HCT116 (cell line): ENCODE measurements around the gene GPR89B. TPM values are rescaled to one million over a fixed set of nuclear protein-coding genes. Genes with fewer than 3 reads are reported as not detected.

Source experiments
- ATAC-seq: fragments of 200-7000 bp; cut with Tn5 transposase; 2 replicates; pipeline ENCODE4 v1.9.1; 2020; ENCODE audit warnings: mild to moderate bottlenecking, moderate library complexity
- BruUV-seq: library from RNA; stranded (reverse); fragments of 400-500 nt; replicated peaks from 2 replicates; lab custom pipeline; 2021; lab: Mats Ljungman, UMichigan
- CTCF ChIA-PET: fragments of 300-600 bp; sonication (Branson Sonifier 250); formaldehyde crosslinking; loops from one replicate; lab custom pipeline; 2021; ENCODE audit warnings: antibody characterized with exemption; lab: Charles Lee
- POLR2A ChIA-PET: fragments of 300-600, 350-600 bp; sonication (Branson Sonifier 250); formaldehyde crosslinking; loops from one replicate; lab custom pipeline; 2021; ENCODE audit warnings: antibody characterized with exemption; lab: Charles Lee
- RAD21 ChIA-PET, 2 experiments: fragments of 300-600 bp; sonication (Branson Sonifier 250); formaldehyde crosslinking; loops; one replicate each; lab custom pipeline; 2023; ENCODE audit warnings: low total read pairs in 2 of 2; ENCODE audit not compliant: uncharacterized antibody in 2 of 2, unreplicated experiment in 2 of 2, low non-redundant PET in 1 of 2; lab: Charles Lee
- DNase-seq: peaks from one replicate; pipeline ENCODE4 v3.0.0-alpha.2; 2010; ENCODE audit warnings: low read depth, low spot score
- H2AFZ ChIP-seq: fragments of 200-600 bp; shearing (Covaris generic), sonication (generic); 2 replicates; pipeline ENCODE4 v1.6.1; 2017; ENCODE audit warnings: low read depth, mixed run types, mixed read lengths, antibody characterized with exemption, low read length; ENCODE audit not compliant: poor library complexity, severe bottlenecking
- H3K27ac ChIP-seq: 2 replicates; pipeline ENCODE4 v1.5.1; 2012; ENCODE audit warnings: low read depth, low read length
- H3K27me3 ChIP-seq: fragments of 200-600 bp; sonication (generic); 2 replicates; pipeline ENCODE4 v1.6.1; 2016; ENCODE audit warnings: mixed run types, low read length, mixed read lengths; ENCODE audit not compliant: insufficient read depth
- H3K36me3 ChIP-seq, 2 experiments: fragments of 200-500 bp in 1 of 2; fragments of 200-600 bp in 1 of 2; sonication (Bioruptor generic) in 1 of 2; sonication (generic) in 1 of 2; 2 replicates each; pipeline versions ENCODE4 v1.5.1 to v1.6.1; 2014 to 2016; ENCODE audit warnings: low read length in 2 of 2, inconsistent platforms in 1 of 2, mixed read lengths in 1 of 2, mixed run types in 1 of 2; ENCODE audit not compliant: insufficient read depth in 2 of 2, control insufficient read depth in 1 of 2
- H3K4me1 ChIP-seq, 2 experiments: fragments of 200-600 bp in 1 of 2; sonication (generic) in 1 of 2; 2 replicates each; pipeline versions ENCODE4 v1.5.1 to v1.6.1; 2012 to 2017; ENCODE audit warnings: low read length in 2 of 2, inconsistent platforms in 1 of 2, mild to moderate bottlenecking in 1 of 2, mixed read lengths in 1 of 2, mixed run types in 1 of 2, moderate library complexity in 1 of 2; ENCODE audit not compliant: insufficient read depth in 2 of 2, control insufficient read depth in 1 of 2
- H3K4me2 ChIP-seq: fragments of 200-600 bp; sonication (generic); 2 replicates; pipeline ENCODE4 v1.6.1; 2017; ENCODE audit warnings: mixed run types, low read length, mixed read lengths
- H3K4me3 ChIP-seq, 2 experiments: fragments of 200-600 bp in 1 of 2; sonication (generic) in 1 of 2; replicated peaks in 1 of 2; 2 replicates each; pipeline ENCODE4 v1.5.1; 2011 to 2016; ENCODE audit warnings: low read length in 2 of 2, control low read depth in 1 of 2, low read depth in 1 of 2, mild to moderate bottlenecking in 1 of 2, mixed read lengths in 1 of 2, mixed run types in 1 of 2
- H3K79me2 ChIP-seq: fragments of 200-600 bp; sonication (generic); 2 replicates; pipeline ENCODE4 v1.6.1; 2017; ENCODE audit warnings: mild to moderate bottlenecking, mixed run types, low read length, moderate library complexity, mixed read lengths; ENCODE audit not compliant: insufficient read depth
- H3K9ac ChIP-seq: fragments of 200-600 bp; sonication (generic); 2 replicates; pipeline ENCODE4 v1.6.1; 2016; ENCODE audit warnings: low read length, mixed read lengths
- H3K9me2 ChIP-seq: fragments of 200-600 bp; sonication (generic), shearing (Covaris generic); 2 replicates; pipeline ENCODE4 v1.6.1; 2017; ENCODE audit warnings: mixed run types, mild to moderate bottlenecking, moderate library complexity; ENCODE audit not compliant: insufficient read depth
- H3K9me3 ChIP-seq, 2 experiments: fragments of 200-500 bp in 1 of 2; fragments of 200-600 bp in 1 of 2; sonication (Bioruptor generic) in 1 of 2; sonication (generic) in 1 of 2; 2 replicates each; pipeline ENCODE4 v1.6.1; 2014 to 2017; ENCODE audit warnings: low read length in 2 of 2, mixed read lengths in 2 of 2, inconsistent platforms in 1 of 2, low read depth in 1 of 2, mild to moderate bottlenecking in 1 of 2, mixed run types in 1 of 2, moderate library complexity in 1 of 2; ENCODE audit not compliant: control insufficient read depth in 1 of 2, insufficient read depth in 1 of 2
- H4K20me1 ChIP-seq: fragments of 200-600 bp; sonication (generic), shearing (Covaris generic); 2 replicates; pipeline ENCODE4 v1.6.1; 2017; ENCODE audit warnings: mixed run types, mild to moderate bottlenecking, moderate library complexity; ENCODE audit not compliant: insufficient read depth
- CEBPB ChIP-seq: IDR thresholded peaks from 2 replicates; pipeline ENCODE4 v1.6.1; 2012; ENCODE audit warnings: low read depth
- EGR1 ChIP-seq: IDR thresholded peaks from 2 replicates; pipeline ENCODE4 v1.6.1; 2012; ENCODE audit warnings: low read depth
- EZH2 ChIP-seq: fragments of 200-600 bp; sonication (generic); IDR thresholded peaks from 2 replicates; pipeline ENCODE4 v1.6.1; 2017; ENCODE audit warnings: antibody characterized with exemption, mixed run types
- EZH2phosphoT487 ChIP-seq: fragments of 200-600 bp; IDR thresholded peaks from 2 replicates; pipeline ENCODE4 v1.6.1; 2018; ENCODE audit warnings: antibody characterized with exemption, borderline replicate concordance
- JUND ChIP-seq: IDR thresholded peaks from 2 replicates; pipeline ENCODE4 v1.6.1; 2012
- POLR2A ChIP-seq: IDR thresholded peaks from 2 replicates; pipeline ENCODE4 v1.7.0; 2011; ENCODE audit warnings: borderline replicate concordance; ENCODE audit not compliant: insufficient read depth, insufficient read length; ENCODE audit errors: extremely low read depth
- POLR2AphosphoS5 ChIP-seq: IDR thresholded peaks from 2 replicates; pipeline ENCODE4 v1.6.1; 2011; ENCODE audit warnings: mild to moderate bottlenecking, low read depth, low read length, moderate library complexity
- RAD21 ChIP-seq: IDR thresholded peaks from 2 replicates; pipeline ENCODE4 v1.6.1; 2012; ENCODE audit warnings: low read depth, mild to moderate bottlenecking
- SP1 ChIP-seq: IDR thresholded peaks from 2 replicates; pipeline ENCODE4 v1.6.1; 2012; ENCODE audit warnings: low read depth
- SRF ChIP-seq: IDR thresholded peaks from 2 replicates; pipeline ENCODE4 v1.6.1; 2012; ENCODE audit warnings: low read depth
- TCF7L2 ChIP-seq: IDR thresholded peaks from 2 replicates; pipeline ENCODE4 v1.7.0; 2011; ENCODE audit warnings: borderline replicate concordance, inconsistent platforms; ENCODE audit not compliant: insufficient read depth, insufficient read length; ENCODE audit errors: extremely low read depth
- YY1 ChIP-seq: IDR thresholded peaks from 2 replicates; pipeline ENCODE4 v1.6.1; 2011; ENCODE audit warnings: low read length, low read depth, moderate library complexity, mild to moderate bottlenecking; ENCODE audit not compliant: insufficient replicate concordance; ENCODE audit errors: extremely low read depth
- ZFX ChIP-seq: fragments of 450-650 bp; IDR thresholded peaks from 2 replicates; pipeline ENCODE4 v1.6.1; 2017
- ZNF274 ChIP-seq: fragments of 200-500 bp; sonication (Bioruptor generic); IDR thresholded peaks from 2 replicates; pipeline ENCODE4 v1.6.1; 2014; ENCODE audit warnings: mild to moderate bottlenecking, low read depth, low read length, inconsistent platforms
- intact Hi-C: fragments of 100-400 bp; cut with micrococcal nuclease; formaldehyde crosslinking; loops from 2 replicates; pipeline ENCODE4 v1.10.0; 2022
- total RNA-seq: library from RNA; stranded (reverse); gene quantifications from one replicate; pipeline ENCODE4 v1.2.1, GENCODE V29; 2021; ENCODE audit not compliant: unreplicated experiment
- TF ChIP-seq, protein P1 (sequence below): IDR thresholded peaks from 2 replicates; pipeline ENCODE4 v1.6.1; 2012
- TF ChIP-seq, protein P2 (sequence below): IDR thresholded peaks from 2 replicates; pipeline ENCODE4 v1.6.1; 2011; ENCODE audit warnings: mild to moderate bottlenecking, low read length, moderate library complexity; ENCODE audit not compliant: insufficient replicate concordance; ENCODE audit errors: extremely low read depth
- TF ChIP-seq, protein P3 (sequence below): IDR thresholded peaks from 2 replicates; pipeline ENCODE4 v1.6.1; 2012
- TF ChIP-seq, protein P4 (sequence below), 3 experiments: fragments of 200-600 bp in 1 of 3; sonication (generic) in 1 of 3; IDR thresholded peaks in 2 of 3; conservative IDR thresholded peaks in 1 of 3; 2 replicates each; pipeline ENCODE4 v1.5.1; 2012 to 2017; ENCODE audit warnings: low read depth in 2 of 3, low read length in 2 of 3, antibody characterized with exemption in 1 of 3, borderline replicate concordance in 1 of 3, control low read depth in 1 of 3, mild to moderate bottlenecking in 1 of 3, mixed read lengths in 1 of 3, mixed run types in 1 of 3, moderate library complexity in 1 of 3; ENCODE audit not compliant: insufficient read depth in 1 of 3
- TF ChIP-seq, protein P5 (sequence below): IDR thresholded peaks from 2 replicates; pipeline ENCODE4 v1.6.1; 2012; ENCODE audit warnings: low read depth

The GPR89B gene
- total RNA-seq, 1 experiment from 2014 or later, result 11.0 TPM

DNA sequence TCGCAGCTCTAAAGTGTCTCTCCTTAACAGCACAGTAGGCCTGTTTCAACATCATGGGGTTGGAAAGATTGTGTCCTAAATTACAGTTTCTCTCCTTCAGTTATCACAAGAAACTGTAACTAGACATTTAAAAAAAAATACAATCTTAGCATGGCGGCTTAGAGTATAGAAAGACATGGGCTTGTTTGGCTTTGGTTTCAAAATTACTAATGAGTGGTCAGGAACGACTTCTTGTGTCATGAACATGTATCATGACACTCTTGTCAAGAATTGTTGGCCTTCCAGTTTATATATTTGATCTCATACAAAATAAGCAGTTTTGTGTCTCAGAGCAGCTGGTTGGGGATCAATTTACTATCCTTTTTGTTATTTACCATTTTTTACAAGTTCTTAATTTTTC is 23.5 kb upstream of the GPR89B start:
- Histone ChIP-seq H3K9me3 (no peaks in the 10 kb centered on the region), H3K27me3 (no peaks in the 10 kb centered on the region), H3K9ac (no peak overlapping the region), H3K4me2 (no peak overlapping the region), H2AFZ (no peak overlapping the region), H3K9me2 (peaks cover 2% of the 10 kb centered on the region; the same call in 1 of the 2 replicates), H3K79me2 (no peaks in the 10 kb centered on the region), H3K27ac (no peak overlapping the region), H4K20me1 (no peaks in the 10 kb centered on the region), H3K4me1 (peaks cover 0 to 6% of the 10 kb centered on the region in 2 experiments; a peak in 2 of 4 replicates), H3K36me3 (no peaks in the 10 kb centered on the region), H3K4me3 (no peak overlapping the region)
- RAD21 ChIA-PET, result no interaction called here
- TF ChIP-seq EGR1 (no peak), ZNF274 (no peak), CEBPB (no peak), POLR2A (no peak), EZH2 (no peak), SP1 (no peak), SRF (no peak), JUND (no peak), YY1 (no peak), ZFX (no peak), RAD21 (no peak), EZH2phosphoT487 (no peak), TCF7L2 (no peak), POLR2AphosphoS5 (no peak)
- TF ChIP-seq, protein P1, sequence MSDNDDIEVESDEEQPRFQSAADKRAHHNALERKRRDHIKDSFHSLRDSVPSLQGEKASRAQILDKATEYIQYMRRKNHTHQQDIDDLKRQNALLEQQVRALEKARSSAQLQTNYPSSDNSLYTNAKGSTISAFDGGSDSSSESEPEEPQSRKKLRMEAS, result no peak
- TF ChIP-seq, protein P2, sequence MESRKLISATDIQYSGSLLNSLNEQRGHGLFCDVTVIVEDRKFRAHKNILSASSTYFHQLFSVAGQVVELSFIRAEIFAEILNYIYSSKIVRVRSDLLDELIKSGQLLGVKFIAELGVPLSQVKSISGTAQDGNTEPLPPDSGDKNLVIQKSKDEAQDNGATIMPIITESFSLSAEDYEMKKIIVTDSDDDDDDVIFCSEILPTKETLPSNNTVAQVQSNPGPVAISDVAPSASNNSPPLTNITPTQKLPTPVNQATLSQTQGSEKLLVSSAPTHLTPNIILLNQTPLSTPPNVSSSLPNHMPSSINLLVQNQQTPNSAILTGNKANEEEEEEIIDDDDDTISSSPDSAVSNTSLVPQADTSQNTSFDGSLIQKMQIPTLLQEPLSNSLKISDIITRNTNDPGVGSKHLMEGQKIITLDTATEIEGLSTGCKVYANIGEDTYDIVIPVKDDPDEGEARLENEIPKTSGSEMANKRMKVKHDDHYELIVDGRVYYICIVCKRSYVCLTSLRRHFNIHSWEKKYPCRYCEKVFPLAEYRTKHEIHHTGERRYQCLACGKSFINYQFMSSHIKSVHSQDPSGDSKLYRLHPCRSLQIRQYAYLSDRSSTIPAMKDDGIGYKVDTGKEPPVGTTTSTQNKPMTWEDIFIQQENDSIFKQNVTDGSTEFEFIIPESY, result no peak
- TF ChIP-seq, protein P3, sequence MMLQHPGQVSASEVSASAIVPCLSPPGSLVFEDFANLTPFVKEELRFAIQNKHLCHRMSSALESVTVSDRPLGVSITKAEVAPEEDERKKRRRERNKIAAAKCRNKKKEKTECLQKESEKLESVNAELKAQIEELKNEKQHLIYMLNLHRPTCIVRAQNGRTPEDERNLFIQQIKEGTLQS, result no peak
- TF ChIP-seq, protein P4, sequence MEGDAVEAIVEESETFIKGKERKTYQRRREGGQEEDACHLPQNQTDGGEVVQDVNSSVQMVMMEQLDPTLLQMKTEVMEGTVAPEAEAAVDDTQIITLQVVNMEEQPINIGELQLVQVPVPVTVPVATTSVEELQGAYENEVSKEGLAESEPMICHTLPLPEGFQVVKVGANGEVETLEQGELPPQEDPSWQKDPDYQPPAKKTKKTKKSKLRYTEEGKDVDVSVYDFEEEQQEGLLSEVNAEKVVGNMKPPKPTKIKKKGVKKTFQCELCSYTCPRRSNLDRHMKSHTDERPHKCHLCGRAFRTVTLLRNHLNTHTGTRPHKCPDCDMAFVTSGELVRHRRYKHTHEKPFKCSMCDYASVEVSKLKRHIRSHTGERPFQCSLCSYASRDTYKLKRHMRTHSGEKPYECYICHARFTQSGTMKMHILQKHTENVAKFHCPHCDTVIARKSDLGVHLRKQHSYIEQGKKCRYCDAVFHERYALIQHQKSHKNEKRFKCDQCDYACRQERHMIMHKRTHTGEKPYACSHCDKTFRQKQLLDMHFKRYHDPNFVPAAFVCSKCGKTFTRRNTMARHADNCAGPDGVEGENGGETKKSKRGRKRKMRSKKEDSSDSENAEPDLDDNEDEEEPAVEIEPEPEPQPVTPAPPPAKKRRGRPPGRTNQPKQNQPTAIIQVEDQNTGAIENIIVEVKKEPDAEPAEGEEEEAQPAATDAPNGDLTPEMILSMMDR (IDR thresholded peaks at IDR 0.05 in 2 of 3, conservative IDR thresholded peaks at IDR 0.05 in 1 of 3; ENCODE audit: borderline replicate concordance in 1 of 3, insufficient read depth in 1 of 3, low read depth in 2 of 3, low read length in 2 of 3), result no peak
- TF ChIP-seq, protein P5, sequence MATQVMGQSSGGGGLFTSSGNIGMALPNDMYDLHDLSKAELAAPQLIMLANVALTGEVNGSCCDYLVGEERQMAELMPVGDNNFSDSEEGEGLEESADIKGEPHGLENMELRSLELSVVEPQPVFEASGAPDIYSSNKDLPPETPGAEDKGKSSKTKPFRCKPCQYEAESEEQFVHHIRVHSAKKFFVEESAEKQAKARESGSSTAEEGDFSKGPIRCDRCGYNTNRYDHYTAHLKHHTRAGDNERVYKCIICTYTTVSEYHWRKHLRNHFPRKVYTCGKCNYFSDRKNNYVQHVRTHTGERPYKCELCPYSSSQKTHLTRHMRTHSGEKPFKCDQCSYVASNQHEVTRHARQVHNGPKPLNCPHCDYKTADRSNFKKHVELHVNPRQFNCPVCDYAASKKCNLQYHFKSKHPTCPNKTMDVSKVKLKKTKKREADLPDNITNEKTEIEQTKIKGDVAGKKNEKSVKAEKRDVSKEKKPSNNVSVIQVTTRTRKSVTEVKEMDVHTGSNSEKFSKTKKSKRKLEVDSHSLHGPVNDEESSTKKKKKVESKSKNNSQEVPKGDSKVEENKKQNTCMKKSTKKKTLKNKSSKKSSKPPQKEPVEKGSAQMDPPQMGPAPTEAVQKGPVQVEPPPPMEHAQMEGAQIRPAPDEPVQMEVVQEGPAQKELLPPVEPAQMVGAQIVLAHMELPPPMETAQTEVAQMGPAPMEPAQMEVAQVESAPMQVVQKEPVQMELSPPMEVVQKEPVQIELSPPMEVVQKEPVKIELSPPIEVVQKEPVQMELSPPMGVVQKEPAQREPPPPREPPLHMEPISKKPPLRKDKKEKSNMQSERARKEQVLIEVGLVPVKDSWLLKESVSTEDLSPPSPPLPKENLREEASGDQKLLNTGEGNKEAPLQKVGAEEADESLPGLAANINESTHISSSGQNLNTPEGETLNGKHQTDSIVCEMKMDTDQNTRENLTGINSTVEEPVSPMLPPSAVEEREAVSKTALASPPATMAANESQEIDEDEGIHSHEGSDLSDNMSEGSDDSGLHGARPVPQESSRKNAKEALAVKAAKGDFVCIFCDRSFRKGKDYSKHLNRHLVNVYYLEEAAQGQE, result no peak
- intact Hi-C loops, result no loop called here
- DNase-seq (no peak), ATAC-seq (no peak)
- CTCF ChIA-PET, result interaction anchor here (1.2 kb wide), 1 partner anchor 12 kb away, joined by 4 read pairs; no protein-coding TSS in a partner anchor
- POLR2A ChIA-PET, result no interaction called here
- BruUV-seq, result no TSS peak
